Tibial nerve (tissue), 4 donors: ENCODE measurements around the gene P2RX5. TPM values are rescaled to one million over a fixed set of nuclear protein-coding genes. Genes with fewer than 3 reads are reported as not detected.

Source experiments
- DNase-seq, 2 donors: peaks; one replicate each; pipeline ENCODE4 v3.0.0-alpha.2; 2019; ENCODE audit warnings: low spot score in 2 of 2
- H3K27ac ChIP-seq, 4 donors: fragments of 200-600 bp; sonication (generic) in 3 of 4; one replicate each; pipeline ENCODE4 v1.5.1; 2017 to 2019; ENCODE audit warnings: mild to moderate bottlenecking in 1 of 4
- H3K27me3 ChIP-seq, 2 donors: fragments of 200-600 bp; sonication (generic) in 1 of 2; one replicate each; pipeline versions ENCODE4 v1.5.1 to v1.6.0; 2017 to 2019
- H3K36me3 ChIP-seq, 3 donors: fragments of 200-600 bp; sonication (generic); one replicate each; pipeline ENCODE4 v1.5.1; 2018 to 2019
- H3K4me1 ChIP-seq, 4 donors: fragments of 200-600 bp; sonication (generic) in 3 of 4; one replicate each; pipeline ENCODE4 v1.5.1; 2017 to 2019
- H3K4me3 ChIP-seq, 4 donors: fragments of 200-600 bp; sonication (generic) in 3 of 4; one replicate each; pipeline ENCODE4 v1.5.1; 2017 to 2019; ENCODE audit warnings: mild to moderate bottlenecking in 1 of 4, moderate library complexity in 1 of 4
- H3K9me3 ChIP-seq, 4 donors: fragments of 200-600 bp; sonication (generic) in 3 of 4; one replicate each; pipeline ENCODE4 v1.5.1; 2017 to 2019
- CTCF ChIP-seq, 5 experiments: fragments of 200-600 bp in 3 of 5; fragments of 450-650 bp in 2 of 5; sonication (generic) in 3 of 5; IDR thresholded peaks; one replicate each; pipeline ENCODE4 v1.5.1; 2016 to 2019; ENCODE audit warnings: antibody characterized with exemption in 5 of 5, mild to moderate bottlenecking in 3 of 5, moderate library complexity in 2 of 5
- EP300 ChIP-seq, 2 donors: sonication (generic); formaldehyde crosslinking; IDR thresholded peaks; one replicate each; pipeline ENCODE4 v1.6.1; 2017; ENCODE audit warnings: antibody characterized with exemption in 2 of 2, mild to moderate bottlenecking in 1 of 2
- POLR2A ChIP-seq, 2 donors: fragments of 450-650 bp; IDR thresholded peaks; one replicate each; pipeline ENCODE4 v1.6.1; 2017; ENCODE audit warnings: antibody characterized with exemption in 2 of 2, mild to moderate bottlenecking in 2 of 2, moderate library complexity in 2 of 2
- WGBS, 2 donors: methylation state at CpG; one replicate each; pipeline ENCODE4 v1.1.5; 2018; 5-methylcytosine and 5-hydroxymethylcytosine counted together
- total RNA-seq, 4 donors: library from RNA; depleted of rRNA; stranded (reverse); fragments of >200 nt; gene quantifications; one replicate each; pipeline ENCODE4 v1.1.0, GENCODE V29; 2016

P2RX5 gene
- total RNA-seq, 4 donors from 2014 or later: 0.42 TPM; not detected in 3

DNA sequence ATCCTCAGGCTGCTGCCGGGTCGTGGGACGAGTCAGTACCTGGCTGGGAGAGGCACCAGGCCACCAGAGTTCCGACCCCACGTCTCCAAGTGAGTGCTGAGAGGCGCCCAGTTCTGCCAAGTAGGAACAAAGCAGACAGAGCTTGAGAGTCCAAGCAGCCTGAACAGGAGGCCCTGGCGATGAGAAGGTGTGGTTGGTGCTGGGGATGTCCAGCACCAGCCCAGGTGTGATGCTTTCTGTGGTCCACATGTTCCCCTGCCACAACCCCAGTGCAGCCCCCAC is 38.4 kb downstream of the P2RX5 start:
- Histone ChIP-seq H3K27me3 (no peaks in the 10 kb centered on the region), H3K27ac (peak overlapping the region; percentile 54 to 99 (median 82)), H3K9me3 (no peaks in the 10 kb centered on the region), H3K36me3 (peaks cover 0 to 29% (median 0%) of the 10 kb centered on the region in 3 donors), H3K4me3 (no peak overlapping the region), H3K4me1 (peaks cover 4 to 67% (median 26%) of the 10 kb centered on the region in 4 donors)
- no peak for DNase-seq
- 81 to 85% methylated on average over 5 to 6 of the region's 7 CpGs for WGBS, 2 donors
- TF ChIP-seq EP300 (IDR thresholded peaks at IDR 0.05) (no peak), POLR2A (IDR thresholded peaks at IDR 0.05) (no peak), CTCF (IDR thresholded peaks at IDR 0.05) (no peak)

DNA sequence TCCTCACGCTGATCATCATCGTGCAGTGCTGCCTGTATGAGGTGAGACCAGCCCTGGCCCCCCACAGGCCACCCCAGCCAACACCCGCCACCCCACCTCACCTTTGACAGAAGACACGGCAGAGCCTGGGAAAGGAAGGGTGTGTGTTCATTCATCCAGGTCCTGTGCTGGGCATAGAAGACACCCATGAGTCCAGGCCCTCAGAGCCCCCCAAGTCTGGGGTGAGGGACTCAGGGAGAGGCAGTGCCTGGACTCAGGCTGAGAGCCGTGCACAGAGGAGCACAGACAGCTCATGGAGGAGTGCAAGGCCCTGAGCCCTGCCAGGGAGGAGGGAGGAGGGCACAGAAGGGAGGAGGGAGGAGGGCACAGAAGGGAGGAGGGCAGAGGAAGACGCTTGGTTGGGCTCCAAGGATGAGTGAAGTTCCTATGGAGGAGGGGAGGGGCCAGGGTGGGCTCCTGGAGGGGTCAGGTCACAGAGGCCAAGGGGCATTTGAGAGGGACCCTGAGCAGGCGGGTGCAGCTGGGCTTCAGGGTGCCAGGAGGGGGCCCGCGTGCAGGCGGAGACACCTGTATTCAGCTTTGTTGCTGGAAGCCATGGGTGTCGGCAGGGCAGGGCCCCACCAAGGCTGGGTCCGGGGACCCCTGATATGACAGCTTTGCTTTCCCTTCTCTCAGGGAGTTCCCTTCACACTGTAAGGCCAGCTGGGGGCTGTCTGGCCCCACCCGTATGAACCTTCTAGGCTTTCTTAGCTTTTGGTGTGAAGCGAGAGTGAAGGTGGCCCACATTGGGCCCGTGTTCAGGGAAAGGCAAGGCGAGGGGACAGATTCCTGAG is 39.0 kb downstream of the P2RX5 start:
- DNase-seq: no peak
- WGBS, 2 donors: 83 to 87% methylated on average over 16 of the region's 16 CpGs
- TF ChIP-seq CTCF (IDR thresholded peaks at IDR 0.05) (no peak), POLR2A (IDR thresholded peaks at IDR 0.05) (no peak), EP300 (IDR thresholded peaks at IDR 0.05) (no peak)
- H3K36me3 ChIP-seq: peaks cover 0 to 27% (median 0%) of the 10 kb centered on the region in 3 donors
- H3K4me3 ChIP-seq: no peak overlapping the region
- no peaks in the 10 kb centered on the region for H3K27me3 ChIP-seq
- peaks cover 4 to 63% (median 26%) of the 10 kb centered on the region in 4 donors for H3K4me1 ChIP-seq
- H3K27ac ChIP-seq: peak overlapping the region; percentile 1 to 99 (median 76)
- H3K9me3 ChIP-seq: no peaks in the 10 kb centered on the region

DNA sequence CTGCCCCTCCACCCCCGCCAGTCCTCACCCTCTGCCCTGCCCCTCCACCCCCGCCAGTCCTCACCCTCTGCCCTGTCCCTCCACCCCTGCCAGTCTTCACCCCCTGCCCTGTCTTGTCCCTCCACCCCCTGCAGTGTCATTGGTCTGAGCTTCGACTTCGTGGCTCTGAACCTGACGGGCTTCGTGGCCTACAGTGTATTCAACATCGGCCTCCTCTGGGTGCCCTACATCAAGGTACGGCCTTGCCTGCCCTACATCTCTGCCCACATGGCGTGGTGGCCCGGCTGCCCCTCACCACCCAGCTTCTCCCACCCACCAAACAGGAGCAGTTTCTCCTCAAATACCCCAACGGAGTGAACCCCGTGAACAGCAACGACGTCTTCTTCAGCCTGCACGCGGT is 39.6 kb downstream of the P2RX5 start:
- Histone ChIP-seq H3K27me3 (no peaks in the 10 kb centered on the region), H3K4me3 (no peak overlapping the region), H3K36me3 (peaks cover 0 to 24% (median 0%) of the 10 kb centered on the region in 3 donors), H3K4me1 (peaks cover 4 to 57% (median 26%) of the 10 kb centered on the region in 4 donors), H3K9me3 (no peaks in the 10 kb centered on the region), H3K27ac (peak overlapping the region in 3 of 4 donors; percentile 54 to 99 (median 97))
- no peak for DNase-seq
- WGBS, 2 donors: 82 to 84% methylated on average over 13 to 15 of the region's 16 CpGs
- TF ChIP-seq CTCF (IDR thresholded peaks at IDR 0.05) (no peak), POLR2A (IDR thresholded peaks at IDR 0.05) (no peak), EP300 (IDR thresholded peaks at IDR 0.05) (no peak)

DNA sequence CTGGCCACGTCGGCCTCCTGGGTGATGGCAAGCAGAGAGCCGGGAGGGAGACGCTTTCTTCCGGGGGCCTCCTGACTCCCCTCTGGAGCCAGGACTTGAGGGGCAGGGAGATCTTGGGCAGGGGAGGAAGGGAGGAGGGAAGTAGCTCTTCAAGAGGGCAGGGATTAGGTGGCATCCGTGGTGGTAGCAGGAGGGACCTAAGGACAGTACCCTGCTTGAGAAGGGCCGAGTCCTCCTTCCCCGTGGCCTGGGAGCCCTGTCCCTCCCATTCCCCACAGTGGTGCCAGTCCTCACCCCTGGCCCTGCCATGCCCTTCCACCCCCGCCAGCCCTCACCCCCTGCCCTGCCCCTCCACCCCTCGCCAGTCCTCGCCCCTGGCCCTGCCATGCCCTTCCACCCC is 40.2 kb downstream of the P2RX5 start:
- no peak for DNase-seq
- H3K9me3 ChIP-seq: no peaks in the 10 kb centered on the region
- no peaks in the 10 kb centered on the region for H3K27me3 ChIP-seq
- peaks cover 0 to 28% (median 0%) of the 10 kb centered on the region in 3 donors for H3K36me3 ChIP-seq
- no peak overlapping the region for H3K4me3 ChIP-seq
- TF ChIP-seq EP300 (IDR thresholded peaks at IDR 0.05): no peak
- TF ChIP-seq POLR2A (IDR thresholded peaks at IDR 0.05): no peak
- no peak for TF ChIP-seq CTCF (IDR thresholded peaks at IDR 0.05)
- peak overlapping the region in 2 of 4 donors; percentile 68 to 99 for H3K27ac ChIP-seq
- WGBS, 2 donors: 61 to 74% methylated on average over 8 to 11 of the region's 11 CpGs
- H3K4me1 ChIP-seq: peaks cover 4 to 51% (median 26%) of the 10 kb centered on the region in 4 donors

- Histone ChIP-seq H3K36me3 (peaks cover 0 to 79% (median 4%) of the 10 kb centered on the region in 3 donors), H3K4me3 (no peak overlapping the region), H3K4me1 (peaks cover 0 to 12% (median 0%) of the 10 kb centered on the region in 4 donors), H3K27me3 (no peaks in the 10 kb centered on the region), H3K27ac (peak overlapping the region in 2 of 4 donors; percentile 53 to 71), H3K9me3 (no peaks in the 10 kb centered on the region)
- TF ChIP-seq POLR2A (IDR thresholded peaks at IDR 0.05) (no peak), CTCF (IDR thresholded peaks at IDR 0.05) (peak; percentile 12 to 49 (median 39)), EP300 (IDR thresholded peaks at IDR 0.05) (peak in 1 of 2 donors; percentile 11)
- peak in 1 of 2 donors; percentile 33 for DNase-seq
- 55 to 57% methylated on average over 20 of the region's 20 CpGs for WGBS, 2 donors
Measured at GRCh38 chr17:3647769-3648555, 48.0 kb downstream of the P2RX5 start.
